Measurements from ENCODE around the gene NEBL. TPM values are rescaled to one million over a fixed set of nuclear protein-coding genes. Genes with fewer than 3 reads are reported as not detected.

The NEBL gene
- total RNA-seq, 1 experiment from 2014 or later: 16.6 TPM

DNA sequence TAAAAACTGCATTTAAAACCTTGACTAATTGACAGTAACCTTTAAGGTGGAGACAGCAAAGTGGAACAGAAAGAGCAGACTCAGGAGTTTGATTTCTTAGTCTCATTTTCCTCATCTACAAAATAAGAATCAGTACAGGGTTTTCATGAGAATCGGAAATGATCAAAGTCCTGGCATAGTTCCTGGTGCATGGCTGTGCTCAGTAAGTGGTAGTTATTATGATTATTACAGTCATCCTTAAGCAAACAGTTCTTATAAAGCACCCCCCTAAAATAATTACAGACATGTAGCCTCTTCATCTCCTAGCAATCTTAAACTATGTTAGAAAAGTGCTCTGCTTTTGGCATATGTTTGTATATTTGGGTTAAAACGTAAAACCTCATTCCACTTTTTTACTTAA, 18.0 kb downstream of the NEBL start:
- no TSS peak for BruUV-seq (replicated peaks)
- Histone ChIP-seq H3K27ac (ENCODE audit: low read depth, low read length) (no peak overlapping the region), H3K79me2 (ENCODE audit: insufficient read depth, low read length) (no peaks in the 10 kb centered on the region), H3K36me3 (ENCODE audit: control insufficient read depth in 1 of 2, insufficient read depth in 2 of 2, low read length in 2 of 2) (no peaks in the 10 kb centered on the region), H3K9ac (ENCODE audit: low read length) (no peak overlapping the region), H2AFZ (ENCODE audit: low read depth, low read length, poor library complexity, severe bottlenecking) (no peak overlapping the region), H3K4me2 (ENCODE audit: low read length) (no peak overlapping the region), H3K4me1 (ENCODE audit: control insufficient read depth in 1 of 2, insufficient read depth in 2 of 2, low read length in 2 of 2) (no peaks in the 10 kb centered on the region), H3K9me3 (ENCODE audit: control insufficient read depth in 1 of 2, insufficient read depth in 1 of 2, low read depth in 1 of 2, low read length in 2 of 2) (no peaks in the 10 kb centered on the region), H3K4me3 (replicated peaks in 1 of 2; ENCODE audit: low read depth in 1 of 2, low read length in 2 of 2) (no peak overlapping the region), H3K27me3 (ENCODE audit: insufficient read depth, low read length) (no peaks in the 10 kb centered on the region), H4K20me1 (ENCODE audit: insufficient read depth) (no peaks in the 10 kb centered on the region), H3K9me2 (ENCODE audit: insufficient read depth) (no peaks in the 10 kb centered on the region)
- TF ChIP-seq TCF7L2 (IDR thresholded peaks at IDR 0.05; ENCODE audit: borderline replicate concordance, extremely low read depth, insufficient read depth, insufficient read length) (no peak), JUND (IDR thresholded peaks at IDR 0.05) (no peak), POLR2AphosphoS5 (IDR thresholded peaks at IDR 0.05; ENCODE audit: low read depth, low read length) (no peak)
- ATAC-seq (no peak), DNase-seq (ENCODE audit: low read depth, low spot score) (no peak)
- RAD21 ChIA-PET (ENCODE audit: low non-redundant PET in 1 of 2, low total read pairs in 2 of 2, uncharacterized antibody in 2 of 2, unreplicated experiment in 2 of 2): no interaction called here
- intact Hi-C loops (cut with micrococcal nuclease): no loop called here
- POLR2A ChIA-PET: no interaction called here
- CTCF ChIA-PET: no interaction called here

DNA sequence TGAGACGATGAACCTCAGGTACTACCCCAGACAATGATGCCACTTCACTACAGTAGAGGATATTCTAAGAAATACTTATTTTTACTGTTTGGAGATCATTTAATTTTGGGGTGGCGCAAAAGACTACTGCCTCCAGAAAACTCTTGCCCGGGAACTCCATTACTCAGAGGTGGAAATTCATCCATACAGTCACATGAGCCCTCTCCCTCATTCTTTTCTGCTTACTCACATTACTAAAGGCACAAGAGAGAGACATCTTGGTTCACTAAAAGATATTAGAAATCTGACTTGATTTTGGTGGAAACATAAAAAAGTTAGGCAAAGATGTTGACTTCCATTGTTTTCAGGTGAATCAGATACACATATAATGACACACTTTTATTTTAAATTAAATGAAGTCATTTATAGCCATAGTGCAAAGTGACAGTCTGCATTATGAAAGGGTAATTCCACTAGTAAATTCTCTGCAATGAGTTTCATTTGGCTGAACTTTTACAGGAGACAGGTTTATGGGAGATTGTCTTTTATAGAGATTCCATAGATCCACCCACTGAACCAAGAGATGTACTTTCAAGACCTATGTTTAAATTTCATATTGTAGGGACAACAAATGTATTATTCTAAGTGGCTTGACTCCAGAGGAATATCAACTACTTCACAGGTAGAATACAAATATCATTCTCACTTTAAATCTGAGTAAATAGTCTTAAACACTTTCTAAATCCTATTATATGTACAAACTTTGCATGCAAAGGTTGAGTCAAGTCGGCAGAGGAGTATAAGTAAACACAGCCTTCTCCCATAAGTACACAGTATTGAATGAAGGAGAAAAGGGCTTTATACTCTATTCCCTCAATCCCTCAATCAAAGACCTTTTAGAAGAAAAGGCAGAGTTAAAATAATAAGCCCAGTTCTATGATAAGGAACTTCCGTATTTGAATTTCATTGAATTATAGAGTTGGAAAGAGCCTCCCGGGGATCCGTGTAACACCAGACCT, 18.8 kb downstream of the NEBL start:
- H3K9me3 ChIP-seq (ENCODE audit: control insufficient read depth in 1 of 2, insufficient read depth in 1 of 2, low read depth in 1 of 2, low read length in 2 of 2): no peaks in the 10 kb centered on the region
- RAD21 ChIA-PET (ENCODE audit: low non-redundant PET in 1 of 2, low total read pairs in 2 of 2, uncharacterized antibody in 2 of 2, unreplicated experiment in 2 of 2): no interaction called here
- no peaks in the 10 kb centered on the region for H3K4me1 ChIP-seq (ENCODE audit: control insufficient read depth in 1 of 2, insufficient read depth in 2 of 2, low read length in 2 of 2)
- no peak overlapping the region for H3K27ac ChIP-seq (ENCODE audit: low read depth, low read length)
- CTCF ChIA-PET: no interaction called here
- no peak overlapping the region for H3K4me3 ChIP-seq (replicated peaks in 1 of 2; ENCODE audit: low read depth in 1 of 2, low read length in 2 of 2)
- no peaks in the 10 kb centered on the region for H3K36me3 ChIP-seq (ENCODE audit: control insufficient read depth in 1 of 2, insufficient read depth in 2 of 2, low read length in 2 of 2)
- intact Hi-C loops (cut with micrococcal nuclease): no loop called here
- POLR2A ChIA-PET: no interaction called here
- no peak for ATAC-seq
- no peak overlapping the region for H3K4me2 ChIP-seq (ENCODE audit: low read length)
- H4K20me1 ChIP-seq (ENCODE audit: insufficient read depth): no peaks in the 10 kb centered on the region
- H3K27me3 ChIP-seq (ENCODE audit: insufficient read depth, low read length): no peaks in the 10 kb centered on the region
- no peak for TF ChIP-seq POLR2A (IDR thresholded peaks at IDR 0.05; ENCODE audit: borderline replicate concordance, extremely low read depth, insufficient read depth, insufficient read length)
- H3K9ac ChIP-seq (ENCODE audit: low read length): no peak overlapping the region
- no TSS peak for BruUV-seq (replicated peaks)
- H3K79me2 ChIP-seq (ENCODE audit: insufficient read depth, low read length): no peaks in the 10 kb centered on the region
- no peak for DNase-seq (ENCODE audit: low read depth, low spot score)
- no peak overlapping the region for H2AFZ ChIP-seq (ENCODE audit: low read depth, low read length, poor library complexity, severe bottlenecking)
- H3K9me2 ChIP-seq (ENCODE audit: insufficient read depth): no peaks in the 10 kb centered on the region

All from HCT116 (cell line).